BJ (cell line): ENCODE data around the gene TMPRSS4. TPM values are rescaled to one million over a fixed set of nuclear protein-coding genes. Genes with fewer than 3 reads are reported as not detected.

Experiments used
- CTCF ChIA-PET: fragments of 350-600 bp; formaldehyde crosslinking; extraction: SDS; loops from one replicate; lab custom pipeline; 2021; ENCODE audit warnings: antibody characterized with exemption, inconsistent platforms; lab: Yijun Ruan, JAX
- POLR2A ChIA-PET: fragments of 300-600 bp; sonication (Branson Sonifier 250); formaldehyde crosslinking; extraction: SDS; loops from one replicate; lab custom pipeline; 2021; ENCODE audit warnings: antibody characterized with exemption; lab: Charles Lee
- DNase-seq: peaks from one replicate; pipeline ENCODE4 v3.0.0-alpha.2; 2011; ENCODE audit warnings: low read depth
- H3K27me3 ChIP-seq: 2 replicates; pipeline ENCODE4 v1.6.0; 2011; ENCODE audit warnings: low read length; ENCODE audit not compliant: control insufficient read depth, insufficient read depth
- H3K36me3 ChIP-seq: 2 replicates; pipeline ENCODE4 v1.5.1; 2011; ENCODE audit warnings: low read length; ENCODE audit not compliant: control insufficient read depth, insufficient read depth
- H3K4me3 ChIP-seq: 2 replicates; pipeline ENCODE4 v1.5.1; 2011; ENCODE audit warnings: low read depth, mild to moderate bottlenecking, control low read depth, low read length
- CTCF ChIP-seq: IDR thresholded peaks from 2 replicates; pipeline ENCODE4 v1.5.1; 2011; ENCODE audit warnings: low read depth, mild to moderate bottlenecking, control low read depth, inconsistent platforms, low read length, moderate library complexity; ENCODE audit not compliant: insufficient read depth
- polyA plus RNA-seq: library from polyadenylated mRNA; depleted of rRNA; stranded (reverse); fragments of >200 nt; gene quantifications from 2 replicates; pipeline ENCODE4 v1.2.3, GENCODE V29; 2011

TMPRSS4 gene
- polyA plus RNA-seq, 1 experiment, result not detected

- H3K27me3 ChIP-seq, result peaks cover 2% of the 10 kb centered on the region; the same call in 1 of the 2 replicates
- no peak overlapping the region for H3K4me3 ChIP-seq
- DNase-seq, result no peak
- no peak for TF ChIP-seq CTCF
- CTCF ChIA-PET, result no interaction called here
- H3K36me3 ChIP-seq, result no peaks in the 10 kb centered on the region
- POLR2A ChIA-PET, result no interaction called here
Observed at GRCh38 chr11:118099838-118100556, 23.1 kb downstream of the TMPRSS4 start.

GRCh38 chr11:118100691-118101232 is 23.9 kb downstream of the TMPRSS4 start:
- Histone ChIP-seq H3K36me3 (no peaks in the 10 kb centered on the region), H3K27me3 (peaks cover 2% of the 10 kb centered on the region; the same call in 1 of the 2 replicates), H3K4me3 (no peak overlapping the region)
- ChIA-PET CTCF (no interaction called here), POLR2A (no interaction called here)
- DNase-seq, result no peak
- no peak for TF ChIP-seq CTCF

GRCh38 chr11:118102721-118103261 is 25.9 kb downstream of the TMPRSS4 start:
- H3K27me3 ChIP-seq, result peaks cover 3% of the 10 kb centered on the region
- POLR2A ChIA-PET, result no interaction called here
- no peak for DNase-seq
- H3K36me3 ChIP-seq, result no peaks in the 10 kb centered on the region
- H3K4me3 ChIP-seq, result no peak overlapping the region
- no peak for TF ChIP-seq CTCF
- CTCF ChIA-PET, result no interaction called here

GRCh38 chr11:118104491-118104890 is 27.6 kb downstream of the TMPRSS4 start:
- peaks cover 4% of the 10 kb centered on the region for H3K27me3 ChIP-seq
- ChIA-PET POLR2A (no interaction called here), CTCF (no interaction called here)
- DNase-seq, result no peak
- no peak for TF ChIP-seq CTCF
- H3K36me3 ChIP-seq, result no peaks in the 10 kb centered on the region
- H3K4me3 ChIP-seq, result no peak overlapping the region

GRCh38 chr11:118105657-118106305 is 28.9 kb downstream of the TMPRSS4 start:
- ChIA-PET CTCF (no interaction called here), POLR2A (no interaction called here)
- H3K27me3 ChIP-seq, result peaks cover 2% of the 10 kb centered on the region
- no peaks in the 10 kb centered on the region for H3K36me3 ChIP-seq
- DNase-seq, result no peak
- TF ChIP-seq CTCF, result no peak
- H3K4me3 ChIP-seq, result no peak overlapping the region
